NCI-H1417 (cell line): ENCODE data around the gene BIRC5.
"Not testable (repeated sequence)": the region's sequence is repeated elsewhere in the genome, so short reads cannot be mapped to it uniquely, and the experiment has no call there.

ENCODE experiments used
- DNase-seq, 3 experiments: peaks; one replicate each; lab custom pipeline; 2025; lab: John Stamatoyannopoulos, UW

The BIRC5 gene

GRCh38 chr17:78240012-78240655 is 26.1 kb downstream of the BIRC5 start:
- DNase-seq = no peak

GRCh38 chr17:78240839-78241238 is 26.8 kb downstream of the BIRC5 start:
- no peak for DNase-seq

GRCh38 chr17:78241277-78242023 is 27.4 kb downstream of the BIRC5 start:
- DNase-seq = peak in 1 of 3 experiments; percentile 37

- DNase-seq = no peak
These were observed 28.1 kb downstream of the BIRC5 start for GRCh38 chr17:78242024-78242742.

DNA sequence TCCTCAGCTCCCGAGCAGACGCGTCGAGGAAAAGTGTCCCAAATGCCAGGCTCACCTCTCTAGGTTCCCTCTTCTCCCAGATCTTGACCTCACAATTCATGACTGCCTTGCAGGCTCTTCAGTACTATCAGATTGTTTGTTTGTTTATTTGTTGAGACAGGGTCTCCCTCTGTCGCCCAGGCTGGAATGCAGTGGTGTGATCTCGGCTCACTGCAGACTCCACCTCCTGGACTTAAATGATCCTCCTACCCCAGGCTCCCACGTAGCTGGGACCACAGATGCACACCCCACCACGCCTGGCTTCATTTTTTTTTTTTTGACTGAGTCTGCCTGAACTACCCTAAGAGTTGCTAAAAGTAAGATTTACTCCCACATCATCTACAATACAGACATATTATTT is 33.3 kb downstream of the BIRC5 start:
- DNase-seq = no peak

DNA sequence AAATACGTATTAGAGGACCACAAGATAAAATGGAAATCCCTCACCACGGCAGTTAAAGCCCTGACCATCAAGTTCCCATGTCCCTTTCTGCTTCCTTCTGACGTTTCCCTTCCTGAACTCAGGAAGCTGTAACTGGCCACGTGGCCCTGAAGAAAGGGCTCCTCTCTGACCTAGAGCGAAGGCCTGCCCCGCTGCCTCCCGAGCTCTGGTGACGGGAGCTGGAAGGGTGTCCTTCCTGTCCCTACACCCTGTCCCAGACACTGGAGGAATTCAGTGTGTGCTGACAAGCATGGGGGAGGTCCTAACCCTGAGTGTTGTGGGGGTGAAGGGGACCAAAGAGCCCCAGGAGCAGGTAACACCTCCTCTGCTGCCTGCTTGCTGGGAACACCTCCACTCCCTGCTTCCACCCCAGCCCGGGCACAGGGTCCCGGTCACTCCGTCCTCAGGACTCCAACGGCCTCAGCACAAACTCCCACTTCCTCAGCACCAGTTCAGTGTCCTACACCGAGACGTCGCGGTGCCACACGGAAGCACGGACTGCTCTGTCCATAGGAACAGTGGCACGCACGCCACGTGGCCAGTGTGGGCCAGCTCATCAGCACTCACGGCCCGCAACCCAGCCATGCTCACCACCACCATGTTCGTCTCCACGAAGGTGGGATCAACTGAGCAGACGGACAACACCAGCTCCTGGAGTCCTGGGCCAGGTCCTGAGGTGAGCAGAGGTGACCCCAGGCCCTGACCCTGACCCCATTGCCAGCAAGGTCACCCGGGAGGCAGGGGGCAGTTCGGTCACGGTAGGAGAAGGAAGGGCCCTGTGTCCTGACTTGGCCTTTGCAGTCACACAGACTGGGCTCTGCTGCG is 34.2 kb downstream of the BIRC5 start:
- no peak for DNase-seq

DNA sequence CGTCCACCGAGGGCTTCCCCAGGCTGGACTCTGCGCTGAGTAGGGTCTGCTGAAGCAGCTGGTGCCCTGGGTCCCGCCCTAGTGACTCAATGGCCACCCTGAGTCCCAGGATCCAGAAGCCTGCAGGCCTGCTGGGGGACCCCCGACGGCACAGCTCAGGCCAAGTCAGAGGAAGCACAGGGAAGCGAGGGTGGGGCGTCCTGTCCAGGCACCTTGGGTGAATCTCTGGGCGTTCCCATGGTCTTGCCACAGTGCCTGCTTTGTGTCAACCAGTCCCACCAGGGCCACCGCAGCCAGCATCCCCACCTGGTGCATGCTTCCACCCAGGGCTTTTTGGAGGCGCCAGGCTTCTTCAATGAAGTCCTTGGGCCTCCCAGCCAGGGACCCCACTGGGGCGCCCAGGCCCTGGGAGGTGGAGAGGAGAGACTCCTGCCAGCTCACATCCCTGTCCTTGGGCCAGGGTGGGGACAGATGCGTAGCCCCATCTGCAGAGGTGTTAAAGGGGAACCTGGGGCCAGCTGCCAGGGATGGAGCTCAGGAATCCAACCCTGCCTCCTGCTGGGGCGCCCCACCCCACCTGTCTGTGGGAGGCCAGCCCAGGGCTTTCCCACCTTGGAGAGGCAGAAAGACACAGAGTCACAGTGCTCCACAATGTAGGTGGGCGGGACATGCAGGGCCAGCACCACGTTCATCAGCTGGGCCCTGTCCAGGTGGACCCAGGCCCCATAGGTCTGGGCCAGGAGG is 35.2 kb downstream of the BIRC5 start:
- DNase-seq = no peak

GRCh38 chr17:78249818-78250806 is 36.1 kb downstream of the BIRC5 start:
- no peak for DNase-seq

GRCh38 chr17:78250891-78251772 is 37.1 kb downstream of the BIRC5 start:
- DNase-seq = peak; percentile 63 to 84 (median 76)

- no peak for DNase-seq
These were observed 37.7 kb downstream of the BIRC5 start for GRCh38 chr17:78251773-78252103.

DNA sequence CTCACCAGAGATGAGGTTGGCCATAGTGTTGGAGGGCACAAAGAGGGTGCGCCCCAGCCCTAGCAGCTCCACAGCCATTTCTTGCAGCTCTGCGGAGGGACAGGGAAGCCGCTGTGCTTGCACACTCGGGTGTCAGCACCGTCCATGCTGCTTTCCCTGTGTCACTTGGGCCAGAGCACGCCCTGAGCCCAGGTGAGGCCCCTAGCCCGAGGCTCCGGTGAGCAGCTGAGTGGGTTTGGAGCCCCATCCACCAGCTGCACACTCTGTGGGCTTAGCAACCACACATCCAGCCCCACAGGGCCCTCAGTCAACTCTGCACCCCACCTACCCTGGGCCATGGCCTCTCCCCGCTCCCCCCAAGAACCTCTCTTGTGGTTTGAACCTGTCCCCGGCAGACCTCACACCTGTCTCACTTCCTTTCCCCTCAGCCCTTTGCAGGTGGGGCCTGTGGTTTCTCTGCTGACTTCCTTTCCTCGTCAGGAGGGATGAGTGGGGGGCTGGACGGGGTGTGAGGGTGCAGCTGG is 38.1 kb downstream of the BIRC5 start:
- no peak for DNase-seq

- no peak for DNase-seq
These were observed 38.9 kb downstream of the BIRC5 start for GRCh38 chr17:78252701-78253635.

DNA sequence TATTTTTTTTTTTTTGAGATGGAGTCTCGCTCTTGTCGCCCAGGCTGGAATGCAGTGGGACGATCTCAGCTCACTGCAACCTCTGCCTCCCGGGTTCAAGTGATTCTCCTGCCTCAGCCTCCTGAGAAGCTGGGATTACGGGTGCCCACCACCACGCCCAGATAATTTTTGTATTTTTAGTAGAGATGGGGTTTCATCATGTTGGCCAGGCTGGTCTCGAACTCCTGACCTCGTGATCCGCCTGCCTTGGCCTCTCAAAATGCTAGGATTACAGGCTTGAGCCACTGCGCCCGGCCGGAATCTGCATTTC is 39.5 kb downstream of the BIRC5 start:
- DNase-seq = not testable (repeated sequence)

GRCh38 chr17:78253946-78254672 is 40.1 kb downstream of the BIRC5 start:
- peak; percentile 87 to 88 (median 88) for DNase-seq

DNA sequence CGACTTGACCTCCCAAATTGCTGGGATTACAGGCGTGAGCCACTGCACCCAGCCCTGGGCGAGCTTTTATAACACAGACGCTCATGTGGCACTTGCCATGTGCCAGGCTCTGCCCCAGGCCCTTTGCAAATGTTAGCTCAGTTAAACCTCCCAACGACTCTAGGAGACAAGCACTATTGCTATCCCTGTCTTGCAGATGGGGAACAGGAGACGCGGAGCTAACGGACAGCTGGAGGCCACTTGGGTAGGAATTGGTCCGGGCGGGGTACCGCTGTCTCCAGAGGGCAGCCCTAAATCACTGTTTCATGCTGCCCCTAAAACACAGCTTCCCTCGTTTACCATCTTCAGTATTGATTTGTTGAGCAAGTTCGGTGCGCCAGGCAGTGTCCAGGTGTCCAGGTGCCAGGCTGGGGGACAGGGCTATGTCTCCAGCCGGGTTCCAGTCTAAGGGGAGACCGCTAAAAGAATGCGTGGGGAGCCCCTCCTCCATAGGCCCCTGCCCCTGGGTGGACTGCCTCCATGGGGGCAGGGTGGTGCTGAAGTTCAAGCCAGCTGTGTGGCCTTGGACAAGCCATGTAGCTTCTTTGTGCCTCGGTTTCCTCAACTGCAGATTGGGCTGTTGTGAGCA is 41.1 kb downstream of the BIRC5 start:
- DNase-seq = no peak

- DNase-seq = no peak
These were observed 42.1 kb downstream of the BIRC5 start for GRCh38 chr17:78255953-78256706.
